ENCODE measurements around the gene SLPI.

SLPI gene

GRCh38 chr20:45211569-45212474 lies 42.5 kb downstream of the SLPI start:
- no peak for DNase-seq

- DNase-seq, result no peak
Measured at GRCh38 chr20:45209924-45210323, 44.4 kb downstream of the SLPI start.

GRCh38 chr20:45206725-45207124 lies 47.6 kb downstream of the SLPI start, which contains the start of gene SEMG1:
Gene SEMG1, plus strand, starts transcription at chr20:45207033. Its CDS starts 21 bp downstream, at chr20:45207054.
- no peak for DNase-seq

Data from activated T-cell treated with anti-CD3 and anti-CD28 coated beads, Interleukin-2, amount 50 U/mL, for 1 hour (primary cell).